ENCODE data around the gene ACYP2. TPM values are rescaled to one million over a fixed set of nuclear protein-coding genes. Genes with fewer than 3 reads are reported as not detected.

ACYP2 gene
- 7.3 to 9.3 TPM (median 8.6 TPM) in 5 replicates for total RNA-seq (2022; extraction: Qiagen RNA extraction; ENCODE audit: low read depth)

GRCh38 chr2:54115284-54116137 lies at the start of gene ACYP2:
Gene ACYP2 (plus strand): TSS chr2:54115615.

GRCh38 chr2:54256091-54256694 lies 140.8 kb downstream of the ACYP2 start, which contains the start of gene TSPYL6:
Gene TSPYL6 (minus strand): TSS chr2:54256229. CDS start chr2:54256151, 78 bp downstream.

Other genes starting within 250 kb of the ACYP2 start
- 44.1 to 46.4 TPM (median 44.8 TPM) in 5 replicates for gene PSME4, start 144.6 kb upstream of the ACYP2 start, total RNA-seq (2022; extraction: Qiagen RNA extraction; ENCODE audit: low read depth)
- gene TSPYL6, start 140.6 kb downstream of the ACYP2 start, total RNA-seq (2022; extraction: Qiagen RNA extraction; ENCODE audit: low read depth), result not detected in 5 replicates